ENCODE data around the gene PAX2.

Gene PAX2

DNA sequence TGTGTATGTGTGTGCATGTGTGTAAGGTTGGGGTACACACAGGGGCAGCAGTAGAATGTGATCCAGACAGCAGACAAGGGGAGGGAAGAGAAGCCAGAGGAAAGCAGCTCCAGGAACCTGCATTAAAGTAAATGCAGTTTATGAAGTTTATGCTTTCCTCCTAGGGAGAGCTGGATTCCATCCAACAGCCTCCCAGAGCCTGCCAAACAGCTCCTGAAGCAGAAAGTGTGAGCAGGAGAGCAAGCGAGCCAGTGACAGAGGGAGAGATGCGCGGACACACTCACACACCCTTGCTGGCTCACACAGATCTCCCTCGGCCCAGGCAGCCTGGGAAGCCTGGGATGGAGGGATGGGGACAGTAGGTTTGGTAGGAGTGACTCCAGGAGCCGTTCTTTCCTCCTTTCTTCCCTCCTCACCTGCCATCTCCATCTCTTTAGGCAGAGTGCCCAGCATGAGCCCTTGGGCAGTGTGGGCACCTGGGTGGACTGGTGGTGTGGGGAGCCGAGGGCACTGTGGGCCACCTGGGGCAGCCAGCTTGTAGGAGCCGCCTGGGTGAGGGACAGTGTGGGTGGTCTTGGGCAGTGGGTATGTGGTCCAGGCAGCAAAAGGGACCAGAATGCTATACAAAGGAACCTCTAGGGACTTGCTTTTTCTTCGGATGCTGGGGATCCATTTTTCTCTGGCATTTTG lies 46.1 kb downstream of the PAX2 start:
- DNase-seq: no peak
- ATAC-seq: no peak

DNA sequence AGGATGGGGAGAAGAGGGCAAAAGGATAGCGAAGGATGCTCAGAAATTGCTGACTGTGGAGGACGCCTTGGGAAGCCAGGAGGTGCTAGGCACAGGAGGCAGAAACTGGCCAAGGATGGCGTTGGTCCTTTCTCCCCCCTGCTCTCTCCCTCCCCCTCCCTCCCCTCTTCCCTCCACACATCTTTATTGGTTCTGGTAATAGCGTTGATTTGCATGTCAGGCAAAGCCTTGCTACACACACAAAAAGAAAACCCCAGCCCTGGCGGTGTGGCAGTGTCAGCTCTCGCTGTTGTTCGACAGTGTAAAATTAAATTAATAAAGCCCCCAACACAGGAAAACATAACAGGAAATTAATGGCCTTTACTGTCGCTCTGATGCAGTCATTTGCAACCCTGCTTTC lies 47.2 kb downstream of the PAX2 start:
- ATAC-seq (no peak), DNase-seq (no peak)

DNA sequence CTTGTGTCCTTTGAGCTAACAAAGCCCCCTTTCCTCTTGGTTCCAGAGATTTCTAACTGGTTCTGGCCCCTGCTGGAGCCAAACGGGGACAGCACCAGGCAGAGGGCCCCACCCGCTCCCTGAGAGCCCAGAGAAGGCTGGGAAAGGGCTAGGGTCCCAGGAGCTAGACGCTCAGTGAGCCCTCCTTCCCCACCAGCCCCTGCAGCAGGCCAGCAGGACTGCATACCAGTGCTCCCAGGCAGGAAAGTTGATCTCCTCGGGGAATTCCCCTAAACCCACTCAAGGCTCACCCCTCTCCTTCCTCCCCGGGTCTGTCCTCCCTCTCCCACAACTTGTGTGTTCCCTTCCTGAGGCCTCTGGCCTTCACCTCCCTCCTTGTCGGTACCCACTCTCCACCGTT lies 47.7 kb downstream of the PAX2 start:
- no peak for DNase-seq
- no peak for ATAC-seq

DNA sequence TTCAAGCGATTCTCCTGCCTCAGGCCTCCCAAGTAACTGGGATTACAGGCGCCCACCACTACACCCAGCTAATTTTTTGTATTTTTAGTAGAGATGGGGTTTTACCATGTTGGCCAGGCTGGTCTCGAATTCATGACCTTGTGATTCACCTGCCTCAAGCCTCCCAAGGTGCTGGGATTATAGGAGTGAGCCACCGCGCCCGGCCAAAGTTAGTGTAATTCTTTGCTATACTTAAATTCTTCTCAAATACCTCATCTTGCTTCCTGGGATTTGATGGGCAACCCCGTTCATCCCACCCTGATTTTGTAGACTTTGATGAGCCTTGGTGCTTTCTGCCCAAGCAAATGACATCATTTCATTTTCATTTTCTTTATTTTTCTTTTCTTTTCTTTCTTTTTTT lies 54.5 kb downstream of the PAX2 start:
- ATAC-seq: no peak
- no peak for DNase-seq

DNA sequence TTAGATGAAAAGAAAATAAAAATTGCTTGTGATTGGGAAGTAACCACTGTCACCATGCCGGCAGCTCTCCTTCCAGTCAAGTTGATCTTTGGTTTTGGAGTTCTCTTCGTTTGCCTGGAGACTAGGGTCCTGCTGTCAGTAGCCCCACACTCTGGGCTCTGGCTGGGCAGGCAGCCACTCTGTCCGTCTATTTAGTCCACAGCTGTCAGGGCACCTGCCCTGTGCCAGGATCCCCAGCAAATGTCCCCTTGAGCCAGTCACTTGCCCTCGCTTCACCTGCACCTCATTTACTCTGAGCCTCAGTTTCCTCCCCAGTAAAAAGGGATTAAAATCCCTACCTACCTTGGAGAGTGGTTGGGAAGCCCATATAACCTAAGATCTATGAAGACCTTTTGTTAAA lies 55.5 kb downstream of the PAX2 start:
- no peak for DNase-seq
- no peak for ATAC-seq

DNA sequence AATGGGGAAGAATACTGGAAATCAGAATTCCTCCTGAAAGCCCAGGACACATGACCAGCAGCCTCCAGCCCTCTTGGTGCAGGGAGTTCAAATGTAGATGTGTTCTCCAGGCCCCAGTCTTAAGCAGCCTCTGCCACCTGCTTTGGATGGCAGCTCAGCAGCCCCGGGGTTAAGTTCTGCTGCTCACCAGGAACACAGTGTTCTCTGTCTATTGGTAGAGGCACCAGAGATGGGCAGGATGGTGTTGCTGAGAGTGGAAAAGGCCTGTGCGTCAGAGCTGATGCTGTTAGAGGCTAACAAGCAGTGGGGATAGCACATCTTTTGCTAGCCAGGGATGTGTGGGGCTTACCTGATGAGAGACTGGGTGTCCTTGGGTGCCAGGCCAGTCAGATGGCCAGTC lies 56.8 kb downstream of the PAX2 start:
- no peak for ATAC-seq
- no peak for DNase-seq

DNA sequence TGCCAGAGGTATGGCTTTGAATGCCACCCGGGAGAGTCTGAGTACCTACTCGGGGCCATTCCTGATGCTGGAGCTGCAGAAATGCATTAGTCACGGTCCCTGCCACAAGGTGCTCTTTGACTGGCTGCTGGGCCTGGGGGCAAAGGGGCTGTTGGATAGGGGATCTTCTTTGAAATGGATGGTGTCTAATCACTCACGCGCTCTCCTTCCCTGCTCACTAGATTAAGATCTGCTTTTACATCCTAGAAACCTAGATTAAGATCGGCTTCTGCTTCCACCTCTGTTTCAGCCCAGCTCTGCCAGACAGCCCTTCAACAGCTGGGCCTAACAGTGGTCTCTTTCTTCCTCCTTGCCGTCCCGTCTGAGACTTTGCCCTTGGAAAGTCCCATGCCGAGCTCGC lies 57.2 kb downstream of the PAX2 start:
- no peak for DNase-seq
- ATAC-seq: no peak

DNA sequence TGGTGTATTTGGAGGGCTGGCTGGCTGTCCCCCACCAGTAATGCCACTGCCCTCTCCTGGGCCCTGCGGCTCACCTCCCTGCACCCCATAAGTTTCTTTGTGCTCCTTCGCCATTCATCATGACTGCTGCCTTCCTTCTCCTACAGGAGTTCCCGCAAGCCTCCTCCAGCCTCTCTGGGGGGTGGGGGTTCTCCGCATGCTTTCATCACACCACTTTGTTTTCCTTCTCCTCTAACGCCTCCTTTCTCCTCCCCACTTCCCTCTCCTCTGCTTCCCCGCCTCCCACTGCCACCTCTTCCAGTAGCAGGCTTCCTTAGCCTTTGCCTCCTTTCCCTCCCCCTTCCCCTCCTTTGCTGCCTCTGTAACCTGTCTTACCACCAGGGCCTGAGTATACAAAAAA lies 58.1 kb downstream of the PAX2 start:
- ATAC-seq: no peak
- no peak for DNase-seq

DNA sequence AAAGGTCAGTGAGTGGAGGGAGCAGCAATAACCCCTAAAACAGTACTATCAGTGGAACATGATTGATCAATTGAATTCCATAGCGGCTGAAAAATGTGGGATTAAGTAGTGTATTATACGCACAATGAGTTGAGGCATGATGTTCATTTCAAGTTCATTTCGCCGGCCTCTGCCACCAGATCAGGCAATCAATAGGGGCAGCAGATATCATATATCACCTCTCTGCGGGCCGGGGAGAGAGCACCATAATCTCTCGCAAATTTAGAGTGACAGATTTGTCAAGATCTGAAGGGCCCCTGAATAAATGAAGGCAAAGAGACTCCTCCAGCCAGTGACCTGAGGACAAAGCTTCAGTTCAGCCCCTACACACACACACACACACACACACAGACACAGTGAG lies 58.5 kb downstream of the PAX2 start:
- ATAC-seq (no peak), DNase-seq (no peak)

DNA sequence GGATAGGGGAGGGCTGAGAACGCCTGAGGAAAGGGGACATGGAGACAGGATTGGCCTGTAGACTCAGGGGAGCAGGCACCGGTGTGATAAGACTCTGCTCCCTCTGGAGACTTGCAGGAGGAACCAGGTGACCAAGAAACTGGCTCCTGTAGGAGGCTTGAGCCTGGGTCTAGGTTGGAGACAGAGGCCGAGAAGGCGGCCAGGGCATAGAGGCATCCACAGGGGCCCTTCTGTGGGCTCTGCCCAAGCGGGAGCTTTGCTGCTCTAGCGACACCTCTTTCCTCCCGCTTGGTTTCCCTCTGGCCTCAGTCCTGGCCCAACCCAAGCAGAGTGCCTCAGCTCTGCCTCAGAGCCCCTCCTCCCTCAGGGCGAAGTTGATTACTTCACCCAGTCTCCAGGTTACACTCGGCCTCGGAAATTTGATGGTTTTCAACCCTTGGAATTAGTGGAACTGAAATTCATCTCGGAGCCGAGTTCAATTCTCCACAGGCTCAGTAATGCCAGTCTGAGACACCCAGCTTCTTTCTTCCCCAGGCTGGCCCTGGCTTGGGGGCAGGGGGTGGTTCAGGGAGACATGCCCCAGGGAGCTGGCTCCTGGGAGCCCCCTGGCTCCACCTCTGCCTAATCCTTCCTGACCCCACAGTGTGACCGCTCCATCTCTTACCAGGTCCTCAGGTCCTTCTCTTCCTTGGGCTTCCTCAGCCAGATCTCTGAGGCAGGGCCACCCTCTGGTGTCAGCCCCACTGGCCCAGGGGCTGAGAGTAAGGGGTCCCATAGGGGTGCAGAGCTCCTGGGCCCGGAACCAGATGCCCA lies 60.4 kb downstream of the PAX2 start:
- DNase-seq (no peak), ATAC-seq (no peak)

DNA sequence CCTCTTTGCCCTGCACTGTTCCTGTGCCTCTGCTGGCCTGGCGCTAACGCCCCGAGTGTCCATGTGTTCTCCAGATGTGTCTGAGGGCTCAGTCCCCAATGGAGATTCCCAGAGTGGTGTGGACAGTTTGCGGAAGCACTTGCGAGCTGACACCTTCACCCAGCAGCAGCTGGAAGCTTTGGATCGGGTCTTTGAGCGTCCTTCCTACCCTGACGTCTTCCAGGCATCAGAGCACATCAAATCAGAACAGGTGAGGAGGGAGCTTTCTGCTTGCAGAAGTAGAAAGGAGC lies 60.9 kb downstream of the PAX2 start:
- no peak for ATAC-seq

DNA sequence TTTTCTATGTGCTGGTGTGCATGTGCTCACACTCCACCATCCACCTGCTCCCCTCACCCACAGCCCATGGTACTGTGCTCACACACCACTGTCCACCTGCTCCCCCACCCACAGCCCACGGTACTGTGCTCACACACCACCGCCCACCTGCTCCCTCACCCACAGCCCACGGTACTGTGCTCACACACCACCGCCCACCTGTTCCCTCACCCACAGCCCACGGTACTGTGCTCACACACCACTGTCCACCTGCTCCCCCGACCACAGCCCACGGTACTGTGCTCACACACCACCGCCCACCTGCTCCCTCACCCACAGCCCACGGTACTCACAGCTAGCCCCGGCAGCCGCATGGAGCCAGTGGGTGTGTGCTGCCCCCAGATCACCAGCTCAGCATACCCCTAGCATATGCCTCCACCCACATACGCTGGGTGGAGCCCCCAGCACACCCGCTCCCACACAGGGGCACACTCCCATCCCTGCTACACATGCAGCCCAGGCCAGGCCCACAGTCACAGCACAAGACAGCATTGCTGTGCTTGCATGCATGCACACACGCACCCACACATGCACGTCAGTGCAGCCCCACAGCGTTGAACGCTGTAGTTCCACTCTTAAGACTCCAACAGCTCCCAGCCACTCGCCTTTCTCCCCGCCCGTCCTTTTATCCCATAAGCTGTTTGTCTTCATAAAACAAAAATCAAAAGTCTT lies 62.0 kb downstream of the PAX2 start:
- ATAC-seq (no peak), DNase-seq (no peak)

More for the DNA sequence above, 60.9 kb downstream of the PAX2 start:
- DNase-seq: no peak

DNA sequence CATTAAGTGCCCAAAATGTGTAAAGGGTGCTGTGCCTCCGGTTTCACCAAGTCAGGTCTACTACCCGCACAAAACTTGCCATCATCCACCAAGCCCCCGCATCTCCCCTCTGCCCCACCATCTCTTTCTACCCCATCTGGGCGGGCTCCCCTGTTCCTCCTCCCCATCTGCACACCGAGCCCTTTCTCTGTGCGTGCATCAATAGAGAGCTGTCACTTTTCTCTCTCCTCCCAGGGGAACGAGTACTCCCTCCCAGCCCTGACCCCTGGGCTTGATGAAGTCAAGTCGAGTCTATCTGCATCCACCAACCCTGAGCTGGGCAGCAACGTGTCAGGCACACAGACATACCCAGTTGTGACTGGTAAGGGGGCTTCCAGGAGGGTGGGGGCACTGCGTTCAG lies 63.5 kb downstream of the PAX2 start:
- no peak for ATAC-seq

DNA sequence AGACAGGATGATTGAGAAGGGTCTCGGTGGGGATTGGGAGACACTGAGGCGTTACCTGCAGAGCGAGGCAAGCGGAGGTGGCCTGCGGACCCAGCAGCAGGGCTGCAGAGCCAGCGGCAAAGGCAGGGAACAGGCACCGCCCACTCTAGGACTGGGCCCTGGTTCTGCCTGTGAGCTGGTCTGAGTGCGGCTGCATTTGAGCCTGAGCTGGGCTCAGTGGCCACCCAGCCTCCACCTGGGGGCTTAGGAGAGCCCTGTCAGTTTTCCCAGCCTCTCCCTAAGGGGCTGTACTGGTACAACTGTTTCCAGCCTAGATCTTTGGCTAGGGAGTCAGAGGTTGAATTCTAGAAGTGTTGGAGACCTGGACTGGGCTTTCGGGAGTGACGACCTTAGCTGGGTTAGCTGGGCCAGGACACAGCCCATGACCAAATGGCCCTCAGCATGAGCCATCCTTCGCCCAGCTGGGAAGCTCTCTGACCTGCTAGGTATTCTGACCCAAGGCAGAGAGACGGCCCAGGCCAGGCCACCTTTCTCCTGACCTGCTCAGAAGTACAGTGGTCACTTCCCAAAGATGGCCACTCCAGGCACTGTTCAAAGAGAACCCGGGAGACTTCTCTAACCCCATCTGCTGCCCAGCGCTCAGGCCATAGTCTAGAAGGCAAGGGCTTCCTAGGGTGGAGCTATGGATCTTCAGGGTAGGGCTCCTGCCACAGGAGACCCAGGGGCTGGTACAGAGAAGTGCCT lies 64.9 kb downstream of the PAX2 start:
- ATAC-seq (no peak), DNase-seq (no peak)

More for the DNA sequence above, 63.5 kb downstream of the PAX2 start:
- DNase-seq: no peak

DNA sequence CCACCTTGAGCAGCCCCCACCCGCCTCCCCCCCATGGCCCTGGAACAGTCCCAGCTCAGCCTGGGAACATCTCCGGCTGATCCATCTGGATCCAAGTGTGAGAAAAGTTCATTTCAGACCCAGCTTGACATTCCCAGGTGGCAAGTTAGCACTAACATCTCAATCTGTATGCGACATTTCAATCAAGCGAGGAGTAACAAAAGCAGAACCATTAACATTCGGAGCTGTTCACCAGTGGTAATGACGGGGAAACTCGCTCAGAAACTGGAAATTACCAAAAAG lies 65.4 kb downstream of the PAX2 start:
- ATAC-seq (no peak), DNase-seq (no peak)

DNA sequence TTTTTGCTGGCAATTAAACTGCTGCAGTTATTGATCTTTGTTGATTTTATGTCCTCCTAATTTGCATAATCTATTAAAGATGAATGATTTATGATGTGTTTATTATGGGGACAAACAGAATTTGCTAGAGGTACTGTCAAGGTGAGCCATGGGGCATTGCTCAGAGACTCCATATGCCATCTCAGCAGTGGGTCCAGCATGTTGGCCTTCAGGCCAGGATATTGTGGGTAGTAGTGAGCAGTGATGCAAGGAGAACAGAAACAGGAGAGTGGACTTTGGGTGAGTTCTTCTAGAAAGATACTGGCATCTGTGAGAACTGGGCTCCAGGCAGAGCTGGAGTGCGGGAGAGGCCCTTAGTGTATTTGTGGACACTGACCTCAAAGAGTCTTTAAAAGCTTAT lies 65.9 kb downstream of the PAX2 start:
- ATAC-seq: no peak
- DNase-seq: no peak

DNA sequence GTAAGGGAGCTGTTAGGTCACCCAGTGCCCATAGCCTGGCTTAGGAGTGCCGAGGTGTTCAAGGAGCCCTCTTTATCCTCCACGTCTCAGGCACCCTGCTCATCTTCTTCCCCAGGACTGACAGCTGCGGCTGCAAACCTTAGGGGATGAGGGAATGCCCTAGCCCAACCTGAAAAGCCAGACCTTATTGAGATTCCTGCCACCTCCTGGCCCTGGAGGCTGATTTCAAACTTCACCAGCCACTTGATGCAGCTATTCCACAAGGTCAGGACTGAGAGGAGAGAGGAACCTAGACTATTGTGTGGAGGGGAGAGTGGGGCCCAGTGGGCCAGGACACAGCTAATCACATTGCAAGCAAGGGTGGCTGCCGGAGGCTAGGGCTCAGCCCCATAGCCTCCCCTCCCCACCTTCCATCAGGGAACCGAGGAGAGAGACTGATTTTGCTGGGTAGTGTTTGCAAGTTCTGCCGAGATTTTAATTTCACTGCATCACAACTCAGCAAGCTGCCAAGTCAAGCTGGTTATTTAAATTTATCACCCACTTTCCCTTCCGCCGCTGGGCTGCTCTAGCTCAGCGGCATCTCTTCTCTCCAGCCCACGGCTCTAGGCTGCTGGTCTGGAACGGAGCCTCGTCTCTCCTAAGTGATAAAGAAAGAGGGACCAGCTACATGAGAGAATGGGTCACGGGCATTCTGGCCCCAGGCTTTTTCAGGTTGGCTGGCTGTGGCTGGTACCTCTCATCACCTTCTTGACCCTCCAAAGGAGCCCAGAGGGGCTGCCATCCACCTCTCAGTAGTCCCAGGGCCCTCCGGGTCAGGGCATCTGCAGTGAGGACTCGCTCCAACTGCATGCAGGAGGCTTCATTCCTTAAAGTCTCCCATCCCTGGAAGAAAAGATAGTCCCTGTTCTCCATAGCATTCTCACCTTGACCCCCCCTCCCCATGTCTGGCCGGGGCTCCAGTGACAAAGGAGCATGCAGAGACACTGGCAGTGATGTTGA lies 66.7 kb downstream of the PAX2 start:
- DNase-seq: no peak
- no peak for ATAC-seq

DNA sequence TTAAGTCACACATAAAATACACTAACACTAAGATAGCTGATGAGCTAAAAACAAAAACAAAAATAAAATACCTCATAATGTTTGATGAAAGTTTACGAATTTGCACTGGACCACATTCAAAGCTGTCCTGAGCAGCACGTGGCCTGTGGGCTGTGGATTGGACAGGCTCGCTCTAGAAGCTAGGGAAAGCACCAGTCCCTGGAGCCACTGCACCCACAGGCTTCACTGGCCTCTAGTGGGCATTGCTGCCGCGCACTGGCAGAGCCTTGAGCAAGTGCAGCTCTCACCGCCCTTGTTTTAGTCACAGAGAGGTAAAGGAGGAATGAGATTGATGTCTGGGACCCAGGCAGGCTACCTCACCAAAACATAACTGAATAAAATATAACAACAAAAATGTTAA lies 67.6 kb downstream of the PAX2 start:
- no peak for ATAC-seq

DNA sequence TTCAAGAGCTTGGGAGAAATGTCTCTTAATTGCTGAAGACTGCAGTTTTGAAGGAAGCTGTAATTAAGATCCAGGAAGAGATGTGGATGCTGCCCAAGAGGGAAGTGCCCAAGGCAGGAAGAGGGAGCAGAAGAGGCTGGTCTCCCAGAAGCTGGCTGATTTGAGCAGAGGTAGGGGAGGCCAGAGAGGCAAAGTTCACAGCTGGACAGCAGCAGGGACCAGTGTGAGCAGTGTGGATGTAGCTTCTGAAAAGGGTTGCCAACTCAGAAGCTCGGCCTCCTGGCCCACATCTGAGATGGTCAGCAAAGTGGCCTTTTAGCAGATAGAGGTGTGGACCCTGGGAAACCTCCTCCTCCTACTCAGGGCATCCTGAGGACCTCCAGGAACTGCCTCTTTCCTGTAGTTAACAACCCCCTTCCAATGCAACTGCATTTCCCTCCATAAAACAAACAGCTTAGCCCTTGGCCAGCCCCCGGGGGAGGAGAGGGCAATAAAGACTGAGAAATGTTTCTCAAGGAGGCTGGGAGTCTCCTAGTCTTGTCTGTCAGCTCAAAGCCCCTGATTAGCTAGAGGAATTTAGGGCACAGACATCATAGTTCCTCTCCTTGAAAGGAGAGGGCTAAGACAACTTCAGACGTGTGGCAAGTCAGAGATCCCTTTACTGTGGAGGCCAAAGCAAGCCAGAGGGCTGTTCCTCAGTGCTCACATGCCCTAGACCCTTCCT lies 69.5 kb downstream of the PAX2 start:
- DNase-seq (no peak), ATAC-seq (no peak)

More for the DNA sequence above, 67.6 kb downstream of the PAX2 start:
- no peak for DNase-seq

DNA sequence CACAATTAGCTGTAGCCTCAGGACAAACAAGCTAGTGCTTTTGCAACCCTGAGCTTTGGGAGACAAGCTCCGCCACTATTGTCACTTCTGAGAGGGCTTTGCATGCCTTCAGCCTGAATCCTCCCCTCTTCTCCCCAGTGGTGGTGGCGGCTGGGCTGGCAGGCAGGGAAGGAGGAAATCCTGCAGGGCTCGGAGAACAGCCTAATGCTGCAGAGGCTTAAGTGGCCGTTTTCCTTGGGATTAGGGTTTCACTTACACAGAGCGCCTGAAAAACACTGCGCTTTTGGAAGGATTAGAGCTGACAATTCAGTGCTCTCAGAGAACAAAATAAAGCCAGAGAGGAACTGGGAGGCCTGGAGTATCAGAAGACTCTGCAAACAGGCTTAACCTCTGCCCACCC lies 71.3 kb downstream of the PAX2 start:
- DNase-seq (no peak), ATAC-seq (no peak)

DNA sequence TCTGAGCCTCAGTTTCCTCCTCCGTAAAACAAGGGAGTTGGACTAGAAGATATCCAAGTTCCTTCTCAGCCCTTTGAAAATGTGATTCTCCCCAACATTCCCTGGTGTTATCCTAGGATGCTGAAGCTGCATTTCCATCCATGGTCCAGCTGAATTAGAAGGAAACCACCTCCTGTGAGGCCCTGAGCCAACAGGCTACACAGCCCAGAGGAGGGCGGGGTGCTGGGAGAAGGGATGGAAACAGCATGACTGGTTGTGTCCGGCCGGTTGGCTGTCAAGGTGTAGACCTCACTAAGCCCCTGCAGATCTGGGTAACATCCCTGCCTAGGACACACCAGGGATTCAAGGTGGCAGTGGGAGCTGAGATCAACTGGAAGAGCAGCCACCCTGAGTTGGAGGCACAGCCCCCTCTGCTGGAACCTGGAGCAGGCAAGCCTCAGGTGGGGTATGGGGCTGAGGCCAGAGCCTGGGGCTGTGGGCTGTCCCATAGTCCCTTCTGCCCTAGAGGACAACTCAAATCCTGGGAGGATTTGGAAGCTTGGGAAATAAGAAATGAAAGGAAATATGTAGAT lies 72.0 kb downstream of the PAX2 start:
- ATAC-seq: no peak
- DNase-seq: no peak
